ENCODE results near the gene NDUFA8.

DNA sequence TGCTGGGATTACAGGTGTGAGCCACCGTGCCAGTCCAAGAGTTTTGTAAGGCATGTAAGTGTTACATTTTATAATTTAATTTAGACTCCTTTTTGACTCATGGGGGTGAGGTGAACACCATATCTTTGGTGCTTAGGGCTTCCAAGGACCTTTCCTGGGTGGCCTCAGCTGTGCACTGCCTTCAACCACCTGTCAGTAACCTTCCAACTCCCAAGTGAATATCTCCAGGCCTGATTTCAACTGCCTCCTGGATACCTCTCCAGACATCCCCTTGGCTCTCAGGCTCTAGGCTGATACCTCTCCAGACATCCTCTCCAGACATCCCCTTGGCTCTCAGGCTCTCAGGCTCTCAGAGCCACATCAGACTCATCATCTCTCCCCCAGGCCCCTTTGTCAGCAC, 35.5 kb downstream of the NDUFA8 start:
- TF ChIP-seq, protein P1, sequence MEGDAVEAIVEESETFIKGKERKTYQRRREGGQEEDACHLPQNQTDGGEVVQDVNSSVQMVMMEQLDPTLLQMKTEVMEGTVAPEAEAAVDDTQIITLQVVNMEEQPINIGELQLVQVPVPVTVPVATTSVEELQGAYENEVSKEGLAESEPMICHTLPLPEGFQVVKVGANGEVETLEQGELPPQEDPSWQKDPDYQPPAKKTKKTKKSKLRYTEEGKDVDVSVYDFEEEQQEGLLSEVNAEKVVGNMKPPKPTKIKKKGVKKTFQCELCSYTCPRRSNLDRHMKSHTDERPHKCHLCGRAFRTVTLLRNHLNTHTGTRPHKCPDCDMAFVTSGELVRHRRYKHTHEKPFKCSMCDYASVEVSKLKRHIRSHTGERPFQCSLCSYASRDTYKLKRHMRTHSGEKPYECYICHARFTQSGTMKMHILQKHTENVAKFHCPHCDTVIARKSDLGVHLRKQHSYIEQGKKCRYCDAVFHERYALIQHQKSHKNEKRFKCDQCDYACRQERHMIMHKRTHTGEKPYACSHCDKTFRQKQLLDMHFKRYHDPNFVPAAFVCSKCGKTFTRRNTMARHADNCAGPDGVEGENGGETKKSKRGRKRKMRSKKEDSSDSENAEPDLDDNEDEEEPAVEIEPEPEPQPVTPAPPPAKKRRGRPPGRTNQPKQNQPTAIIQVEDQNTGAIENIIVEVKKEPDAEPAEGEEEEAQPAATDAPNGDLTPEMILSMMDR (IDR thresholded peaks at IDR 0.05): no peak
- no peak for TF ChIP-seq POLR2A (IDR thresholded peaks at IDR 0.05)
